OCI-LY1 (cell line): ENCODE results near the gene CD247.

Experiments used
- H2AFZ ChIP-seq: fragments of 200-600 bp; sonication (generic), shearing (Covaris generic); 2 replicates; pipeline ENCODE4 v1.6.0; 2014; ENCODE audit warnings: antibody characterized with exemption, mild to moderate bottlenecking, low read length
- H3F3A ChIP-seq: fragments of 200-600 bp; sonication (generic), shearing (Covaris generic); 2 replicates; pipeline ENCODE4 v1.6.0; 2014; ENCODE audit warnings: mild to moderate bottlenecking, antibody characterized with exemption, low read length, moderate library complexity; ENCODE audit not compliant: insufficient read depth
- H3K27ac ChIP-seq: fragments of 200-600 bp; sonication (generic); 2 replicates; pipeline ENCODE4 v1.5.1; 2014; ENCODE audit warnings: low read length, mixed run types, mild to moderate bottlenecking, low read depth; ENCODE audit not compliant: poor library complexity, severe bottlenecking
- H3K27me3 ChIP-seq: fragments of 200-600 bp; sonication (generic); 2 replicates; pipeline ENCODE4 v1.6.0; 2014; ENCODE audit warnings: antibody characterized with exemption, mild to moderate bottlenecking, low read length, moderate library complexity; ENCODE audit not compliant: insufficient read depth
- H3K36me3 ChIP-seq: fragments of 200-600 bp; sonication (generic); 2 replicates; pipeline ENCODE4 v1.6.1; 2014; ENCODE audit warnings: mild to moderate bottlenecking, antibody characterized with exemption, low read length, moderate library complexity, mixed read lengths; ENCODE audit not compliant: insufficient read depth
- H3K4me1 ChIP-seq: fragments of 200-600 bp; sonication (generic); 2 replicates; pipeline ENCODE4 v1.5.1; 2014; ENCODE audit warnings: mild to moderate bottlenecking, low read length, moderate library complexity; ENCODE audit not compliant: insufficient read depth, severe bottlenecking
- H3K4me2 ChIP-seq: fragments of 200-600 bp; sonication (generic), shearing (Covaris generic); 2 replicates; pipeline ENCODE4 v1.6.1; 2014; ENCODE audit warnings: low read length
- H3K4me3 ChIP-seq: fragments of 200-600 bp; sonication (generic); 2 replicates; pipeline ENCODE4 v1.5.1; 2014; ENCODE audit warnings: low read length, low read depth, mild to moderate bottlenecking, mixed read lengths; ENCODE audit not compliant: poor library complexity, severe bottlenecking
- H3K79me2 ChIP-seq: fragments of 200-600 bp; shearing (Covaris generic); 2 replicates; pipeline ENCODE4 v1.6.1; 2016; ENCODE audit warnings: mixed run types, low read length, mixed read lengths; ENCODE audit not compliant: insufficient read depth
- H3K9ac ChIP-seq: fragments of 200-600 bp; sonication (generic), shearing (Covaris generic); 2 replicates; pipeline ENCODE4 v1.6.1; 2014; ENCODE audit warnings: mild to moderate bottlenecking, low read length, mixed read lengths
- H3K9me2 ChIP-seq: fragments of 200-600 bp; sonication (generic), shearing (Covaris generic); 2 replicates; pipeline ENCODE4 v1.6.1; 2014; ENCODE audit warnings: low read depth, mild to moderate bottlenecking, low read length, mixed read lengths
- H3K9me3 ChIP-seq: fragments of 200-600 bp; shearing (Covaris generic); 2 replicates; pipeline ENCODE4 v1.6.1; 2014; ENCODE audit warnings: low read length, mixed read lengths
- H4K20me1 ChIP-seq: fragments of 200-600 bp; sonication (generic), shearing (Covaris generic); 2 replicates; pipeline ENCODE4 v1.6.0; 2016; ENCODE audit warnings: mild to moderate bottlenecking, low read length; ENCODE audit not compliant: insufficient read depth
- EZH2 ChIP-seq: fragments of 200-600 bp; sonication (generic), shearing (Covaris generic); IDR thresholded peaks from 2 replicates; pipeline ENCODE4 v1.8.0; 2017; ENCODE audit warnings: borderline replicate concordance, mixed run types, mild to moderate bottlenecking, antibody characterized with exemption, low read length, moderate library complexity, mixed read lengths
- TF ChIP-seq, protein P1 (sequence below): fragments of 200-600 bp; sonication (generic), shearing (Covaris generic); IDR thresholded peaks from 2 replicates; pipeline ENCODE4 v1.5.1; 2017; ENCODE audit warnings: mild to moderate bottlenecking, antibody characterized with exemption, low read length, moderate library complexity, mixed read lengths

Gene CD247

DNA sequence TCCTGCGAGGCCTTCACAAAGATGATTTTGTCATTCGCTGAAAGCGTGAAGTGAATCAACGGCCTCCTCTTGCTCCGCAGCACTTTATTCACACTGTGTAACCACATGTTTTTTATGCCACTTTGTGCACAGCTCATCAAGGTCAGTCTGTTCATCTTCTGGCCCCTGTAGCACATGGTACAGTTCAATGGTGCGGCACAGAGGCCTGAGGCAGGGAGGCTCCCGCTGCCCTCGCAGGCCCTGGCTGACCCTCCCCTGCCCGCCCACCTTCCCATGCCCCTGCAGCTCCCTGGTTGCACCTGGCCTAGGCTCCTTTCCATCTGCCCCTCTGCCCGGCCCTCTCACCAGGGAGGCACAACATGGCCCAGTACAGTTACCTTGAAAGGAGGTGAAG is 87.5 kb downstream of the CD247 start:
- TF ChIP-seq EZH2 = no peak
- TF ChIP-seq, protein P1, sequence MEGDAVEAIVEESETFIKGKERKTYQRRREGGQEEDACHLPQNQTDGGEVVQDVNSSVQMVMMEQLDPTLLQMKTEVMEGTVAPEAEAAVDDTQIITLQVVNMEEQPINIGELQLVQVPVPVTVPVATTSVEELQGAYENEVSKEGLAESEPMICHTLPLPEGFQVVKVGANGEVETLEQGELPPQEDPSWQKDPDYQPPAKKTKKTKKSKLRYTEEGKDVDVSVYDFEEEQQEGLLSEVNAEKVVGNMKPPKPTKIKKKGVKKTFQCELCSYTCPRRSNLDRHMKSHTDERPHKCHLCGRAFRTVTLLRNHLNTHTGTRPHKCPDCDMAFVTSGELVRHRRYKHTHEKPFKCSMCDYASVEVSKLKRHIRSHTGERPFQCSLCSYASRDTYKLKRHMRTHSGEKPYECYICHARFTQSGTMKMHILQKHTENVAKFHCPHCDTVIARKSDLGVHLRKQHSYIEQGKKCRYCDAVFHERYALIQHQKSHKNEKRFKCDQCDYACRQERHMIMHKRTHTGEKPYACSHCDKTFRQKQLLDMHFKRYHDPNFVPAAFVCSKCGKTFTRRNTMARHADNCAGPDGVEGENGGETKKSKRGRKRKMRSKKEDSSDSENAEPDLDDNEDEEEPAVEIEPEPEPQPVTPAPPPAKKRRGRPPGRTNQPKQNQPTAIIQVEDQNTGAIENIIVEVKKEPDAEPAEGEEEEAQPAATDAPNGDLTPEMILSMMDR = no peak
- no peaks in the 10 kb centered on the region for H3K9me3 ChIP-seq
- no peak overlapping the region for H2AFZ ChIP-seq
- H3K9ac ChIP-seq = peak overlapping the region; percentile 62
- H3K27ac ChIP-seq = peak overlapping the region; percentile 99
- peaks cover 13% of the 10 kb centered on the region; the same call in 1 of the 2 replicates for H3F3A ChIP-seq
- peak overlapping the region; percentile 56 for H3K4me2 ChIP-seq
- H4K20me1 ChIP-seq = no peaks in the 10 kb centered on the region
- H3K36me3 ChIP-seq = peaks cover 9% of the 10 kb centered on the region; the same call in 1 of the 2 replicates
- H3K9me2 ChIP-seq = no peaks in the 10 kb centered on the region
- no peaks in the 10 kb centered on the region for H3K79me2 ChIP-seq
- H3K4me3 ChIP-seq = peak overlapping the region; percentile 26
- no peaks in the 10 kb centered on the region for H3K27me3 ChIP-seq
- H3K4me1 ChIP-seq = peaks cover 58% of the 10 kb centered on the region

DNA sequence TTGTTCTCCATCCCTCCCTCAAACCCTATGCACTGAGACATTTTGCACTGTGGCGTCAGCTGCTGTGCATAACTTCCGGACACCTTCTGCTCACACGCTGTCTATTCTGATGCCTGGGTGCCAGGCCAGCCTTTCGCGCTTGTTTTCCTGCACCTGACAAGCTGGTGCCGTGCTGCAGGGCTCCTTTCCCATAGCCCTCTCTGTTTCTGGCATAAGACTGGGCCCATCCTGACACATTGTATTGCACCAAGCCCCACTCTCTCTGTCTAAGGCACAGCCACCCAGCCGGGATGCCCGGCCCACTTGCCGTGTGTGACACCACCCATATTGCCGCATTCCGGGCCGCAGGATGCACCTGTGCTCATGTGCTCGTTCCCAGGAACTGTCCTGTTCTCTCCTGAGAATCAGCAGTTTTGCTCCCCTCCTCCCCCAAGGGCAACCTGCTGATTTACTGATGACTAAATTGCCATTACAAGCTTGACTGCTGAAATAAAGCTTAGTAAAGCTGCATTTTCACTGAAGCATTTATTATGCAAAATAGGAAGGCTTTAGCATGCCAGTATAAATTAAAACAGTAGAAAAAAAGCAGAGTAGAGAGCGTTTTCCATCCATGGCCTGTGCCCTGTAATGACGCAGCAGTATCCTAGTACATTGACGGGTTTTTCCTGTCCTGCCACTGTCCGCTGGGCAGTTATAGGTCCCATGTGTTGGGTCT is 88.0 kb downstream of the CD247 start:
- H3K9me3 ChIP-seq = no peaks in the 10 kb centered on the region
- H3K9ac ChIP-seq = peak overlapping the region; percentile 62
- peaks cover 9% of the 10 kb centered on the region; the same call in 1 of the 2 replicates for H3K36me3 ChIP-seq
- peaks cover 13% of the 10 kb centered on the region; the same call in 1 of the 2 replicates for H3F3A ChIP-seq
- H4K20me1 ChIP-seq = no peaks in the 10 kb centered on the region
- no peak overlapping the region for H2AFZ ChIP-seq
- peaks cover 62% of the 10 kb centered on the region for H3K4me1 ChIP-seq
- H3K4me3 ChIP-seq = peak overlapping the region; percentile 26
- H3K9me2 ChIP-seq = no peaks in the 10 kb centered on the region
- peak overlapping the region; percentile 56 for H3K4me2 ChIP-seq
- no peaks in the 10 kb centered on the region for H3K27me3 ChIP-seq
- no peaks in the 10 kb centered on the region for H3K79me2 ChIP-seq
- peak overlapping the region; percentile 99 for H3K27ac ChIP-seq
- TF ChIP-seq, protein P1 = no peak
- no peak for TF ChIP-seq EZH2

DNA sequence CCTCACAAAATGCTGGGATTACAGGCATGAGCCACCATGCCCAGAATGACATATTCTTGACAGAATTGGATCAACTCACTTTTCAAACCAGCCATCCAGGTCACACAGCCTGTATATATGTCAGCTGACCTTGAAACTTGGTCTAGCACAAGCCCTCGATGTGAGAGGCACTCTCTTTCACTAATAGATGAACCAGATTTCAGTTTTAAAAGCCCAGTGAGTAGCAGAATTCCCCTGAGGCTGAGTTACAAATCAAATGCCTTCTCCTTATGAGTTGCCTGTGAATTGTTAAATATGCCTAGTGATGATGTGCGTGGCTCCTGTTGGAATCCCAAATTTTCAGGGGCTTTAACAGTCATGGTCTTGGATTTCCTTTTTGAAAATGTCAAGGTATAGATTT is 88.7 kb downstream of the CD247 start:
- Histone ChIP-seq H3K79me2 (no peaks in the 10 kb centered on the region), H3K9me3 (no peaks in the 10 kb centered on the region), H3K9me2 (no peaks in the 10 kb centered on the region), H3K9ac (peak overlapping the region; percentile 62), H3K4me3 (no peak overlapping the region), H4K20me1 (no peaks in the 10 kb centered on the region), H3K27me3 (no peaks in the 10 kb centered on the region), H3K4me2 (peak overlapping the region; percentile 56; the same call in 1 of the 2 replicates), H3K36me3 (peaks cover 9% of the 10 kb centered on the region; the same call in 1 of the 2 replicates), H2AFZ (no peak overlapping the region), H3K27ac (peak overlapping the region; percentile 99), H3F3A (peaks cover 13% of the 10 kb centered on the region; the same call in 1 of the 2 replicates), H3K4me1 (peaks cover 65% of the 10 kb centered on the region)
- TF ChIP-seq, protein P1 = no peak
- no peak for TF ChIP-seq EZH2
